Astrocyte (in vitro differentiated cells and primary cell): Measurements from ENCODE around the gene SLC6A20. TPM values are rescaled to one million over a fixed set of nuclear protein-coding genes. Genes with fewer than 3 reads are reported as not detected.

Experiments
- DNase-seq: peaks from one replicate; pipeline ENCODE4 v3.0.0-alpha.2; 2010; ENCODE audit warnings: low read depth
- FAIRE-seq: peaks from 2 replicates; lab custom pipeline; 2011; peaks lifted over from hg19 to GRCh38; lab: Jason Lieb, UNC
- H2AFZ ChIP-seq: 2 replicates; pipeline ENCODE4 v1.6.0; 2012; ENCODE audit warnings: low read depth, low read length, inconsistent platforms
- H3K27ac ChIP-seq: 2 replicates; pipeline ENCODE4 v1.5.1; 2011; ENCODE audit warnings: low read depth, low read length, inconsistent platforms
- H3K27me3 ChIP-seq: 2 replicates; pipeline ENCODE4 v1.6.0; 2011; ENCODE audit warnings: low read length, inconsistent platforms; ENCODE audit not compliant: insufficient read depth
- H3K36me3 ChIP-seq: 2 replicates; pipeline ENCODE4 v1.5.1; 2011; ENCODE audit warnings: low read length, inconsistent platforms; ENCODE audit not compliant: insufficient read depth
- H3K4me1 ChIP-seq: 2 replicates; pipeline ENCODE4 v1.5.1; 2011; ENCODE audit warnings: low read length, inconsistent platforms; ENCODE audit not compliant: insufficient read depth
- H3K4me2 ChIP-seq: 2 replicates; pipeline ENCODE4 v1.6.0; 2012; ENCODE audit warnings: low read length, inconsistent platforms
- H3K4me3 ChIP-seq: 2 replicates; pipeline ENCODE4 v1.5.1; 2011; ENCODE audit warnings: low read depth, mild to moderate bottlenecking, low read length, inconsistent platforms; ENCODE audit not compliant: insufficient read depth
- H3K79me2 ChIP-seq: 2 replicates; pipeline ENCODE4 v1.6.0; 2012; ENCODE audit warnings: mild to moderate bottlenecking, low read length, inconsistent platforms; ENCODE audit not compliant: insufficient read depth
- H3K9ac ChIP-seq: 2 replicates; pipeline ENCODE4 v1.6.0; 2012; ENCODE audit warnings: mild to moderate bottlenecking, low read length, inconsistent platforms
- H3K9me3 ChIP-seq: 2 replicates; pipeline ENCODE4 v1.5.1; 2012; ENCODE audit warnings: low read depth, mild to moderate bottlenecking, low read length, inconsistent platforms; ENCODE audit not compliant: insufficient read depth
- H4K20me1 ChIP-seq: 2 replicates; pipeline ENCODE4 v1.6.0; 2012; ENCODE audit warnings: low read length, inconsistent platforms; ENCODE audit not compliant: insufficient read depth
- H3K27ac Mint-ChIP-seq: one replicate; pipeline ENCODE4 v1.8.0; 2021; ENCODE audit warnings: mild to moderate bottlenecking, mixed read lengths; ENCODE audit not compliant: unreplicated experiment
- H3K27me3 Mint-ChIP-seq: one replicate; pipeline ENCODE4 v1.8.0; 2021; ENCODE audit warnings: low read depth, mixed read lengths; ENCODE audit not compliant: unreplicated experiment
- H3K36me3 Mint-ChIP-seq: one replicate; pipeline ENCODE4 v1.8.0; 2021; ENCODE audit warnings: low read depth, mixed read lengths; ENCODE audit not compliant: unreplicated experiment
- H3K4me1 Mint-ChIP-seq: one replicate; pipeline ENCODE4 v1.8.0; 2021; ENCODE audit warnings: low read depth, mixed read lengths; ENCODE audit not compliant: unreplicated experiment
- H3K4me3 Mint-ChIP-seq: one replicate; pipeline ENCODE4 v1.8.0; 2021; ENCODE audit warnings: mild to moderate bottlenecking, moderate library complexity, mixed read lengths; ENCODE audit not compliant: unreplicated experiment
- H3K9me3 Mint-ChIP-seq: one replicate; pipeline ENCODE4 v1.8.0; 2021; ENCODE audit warnings: mild to moderate bottlenecking, mixed read lengths; ENCODE audit not compliant: unreplicated experiment
- CTCF ChIP-seq: IDR thresholded peaks from 2 replicates; pipeline ENCODE4 v1.5.1; 2011; ENCODE audit warnings: low read depth, mild to moderate bottlenecking, inconsistent platforms, low read length, moderate library complexity; ENCODE audit not compliant: insufficient read depth
- EZH2 ChIP-seq: IDR thresholded peaks from 2 replicates; pipeline ENCODE4 v1.6.1; 2012; ENCODE audit warnings: mild to moderate bottlenecking, low read length, inconsistent platforms; ENCODE audit not compliant: insufficient read depth
- total RNA-seq: library from RNA; stranded (reverse); gene quantifications from 2 replicates; pipeline ENCODE4 v1.2.1, GENCODE V29; 2021

The SLC6A20 gene
- total RNA-seq, 1 donor from 2014 or later = not detected

GRCh38 chr3:45817831-45818522 is 21.6 kb upstream of the SLC6A20 start:
- DNase-seq (peak; percentile 98), FAIRE-seq (peak; percentile 94)
- H3K27me3 Mint-ChIP-seq = no peaks in the 10 kb centered on the region
- peaks cover 4% of the 10 kb centered on the region for H3K36me3 ChIP-seq
- H3K4me3 Mint-ChIP-seq = no peak overlapping the region
- H3K9ac ChIP-seq = no peak overlapping the region
- peak overlapping the region; percentile 62 for H3K4me2 ChIP-seq
- peaks cover 25% of the 10 kb centered on the region for H3K36me3 Mint-ChIP-seq
- H2AFZ ChIP-seq = no peak overlapping the region
- H3K9me3 ChIP-seq = no peaks in the 10 kb centered on the region
- H3K4me1 Mint-ChIP-seq = peaks cover 14% of the 10 kb centered on the region
- H3K27me3 ChIP-seq = no peaks in the 10 kb centered on the region
- no peaks in the 10 kb centered on the region for H3K79me2 ChIP-seq
- peak overlapping the region; percentile 28 for H3K4me3 ChIP-seq
- H3K27ac ChIP-seq = peak overlapping the region; percentile 49
- no peak for TF ChIP-seq EZH2
- no peak for TF ChIP-seq CTCF
- H3K4me1 ChIP-seq = peaks cover 23% of the 10 kb centered on the region
- peak overlapping the region; percentile 27 for H3K27ac Mint-ChIP-seq
- H3K9me3 Mint-ChIP-seq = peaks cover 7% of the 10 kb centered on the region
- H4K20me1 ChIP-seq = peaks cover 5% of the 10 kb centered on the region

- peaks cover 7% of the 10 kb centered on the region for H3K9me3 Mint-ChIP-seq
- Histone ChIP-seq H3K27me3 (no peaks in the 10 kb centered on the region), H3K9ac (no peak overlapping the region), H3K9me3 (no peaks in the 10 kb centered on the region), H3K27ac (no peak overlapping the region), H3K4me2 (no peak overlapping the region), H3K4me1 (peaks cover 23% of the 10 kb centered on the region), H3K4me3 (no peak overlapping the region), H3K79me2 (no peaks in the 10 kb centered on the region), H4K20me1 (peaks cover 5% of the 10 kb centered on the region), H2AFZ (no peak overlapping the region), H3K36me3 (no peaks in the 10 kb centered on the region)
- FAIRE-seq = no peak
- no peak for TF ChIP-seq CTCF
- TF ChIP-seq EZH2 = no peak
- no peak overlapping the region for H3K27ac Mint-ChIP-seq
- H3K4me3 Mint-ChIP-seq = no peak overlapping the region
- H3K27me3 Mint-ChIP-seq = no peaks in the 10 kb centered on the region
- DNase-seq = peak; percentile 31
- H3K36me3 Mint-ChIP-seq = peaks cover 24% of the 10 kb centered on the region
- peaks cover 14% of the 10 kb centered on the region for H3K4me1 Mint-ChIP-seq
These were observed 20.2 kb upstream of the SLC6A20 start for GRCh38 chr3:45816544-45816943.

GRCh38 chr3:45814322-45814721 is 18.0 kb upstream of the SLC6A20 start:
- Histone ChIP-seq H3K4me1 (peaks cover 21% of the 10 kb centered on the region), H3K4me2 (no peak overlapping the region), H3K9me3 (no peaks in the 10 kb centered on the region), H3K27ac (no peak overlapping the region), H2AFZ (no peak overlapping the region), H3K9ac (no peak overlapping the region), H4K20me1 (peaks cover 5% of the 10 kb centered on the region), H3K4me3 (no peak overlapping the region), H3K79me2 (no peaks in the 10 kb centered on the region), H3K36me3 (no peaks in the 10 kb centered on the region), H3K27me3 (no peaks in the 10 kb centered on the region)
- DNase-seq (no peak), FAIRE-seq (no peak)
- H3K27me3 Mint-ChIP-seq = peaks cover 2% of the 10 kb centered on the region
- peaks cover 14% of the 10 kb centered on the region for H3K4me1 Mint-ChIP-seq
- peaks cover 16% of the 10 kb centered on the region for H3K36me3 Mint-ChIP-seq
- peaks cover 10% of the 10 kb centered on the region for H3K9me3 Mint-ChIP-seq
- no peak for TF ChIP-seq CTCF
- TF ChIP-seq EZH2 = no peak
- no peak overlapping the region for H3K4me3 Mint-ChIP-seq
- no peak overlapping the region for H3K27ac Mint-ChIP-seq
